CD14-positive monocyte (primary cell): ENCODE measurements around the gene NPPB. TPM values are rescaled to one million over a fixed set of nuclear protein-coding genes. Genes with fewer than 3 reads are reported as not detected.

Experiments
- DNase-seq, 3 donors: peaks; one replicate each; pipeline ENCODE4 v3.0.0-alpha.2; 2011 to 2022
- H2AFZ ChIP-seq: 2 replicates; pipeline ENCODE4 v1.6.0; 2012; ENCODE audit warnings: mild to moderate bottlenecking, low read depth, low read length, inconsistent platforms; ENCODE audit not compliant: insufficient read depth, poor library complexity, severe bottlenecking
- H3K27ac ChIP-seq, 2 donors: 1 replicate in 1 of 2; 2 replicates in 1 of 2; pipeline ENCODE4 v1.5.1; 2012 to 2013; ENCODE audit warnings: low read length in 2 of 2, control low read depth in 1 of 2, inconsistent platforms in 1 of 2, low read depth in 1 of 2, mild to moderate bottlenecking in 1 of 2
- H3K27me3 ChIP-seq, 2 donors: one replicate each; pipeline versions ENCODE4 v1.6.0 to v1.6.1; 2011 to 2013; ENCODE audit warnings: low read length in 2 of 2; ENCODE audit not compliant: control insufficient read depth in 2 of 2, insufficient read depth in 2 of 2
- H3K36me3 ChIP-seq, 2 donors: replicated peaks in 1 of 2; 1 replicate in 1 of 2; 2 replicates in 1 of 2; pipeline versions ENCODE4 v1.5.1 to v1.6.1; 2012 to 2013; ENCODE audit warnings: low read length in 2 of 2, control low read depth in 1 of 2, inconsistent platforms in 1 of 2, mild to moderate bottlenecking in 1 of 2; ENCODE audit not compliant: insufficient read depth in 2 of 2, control insufficient read depth in 1 of 2
- H3K4me1 ChIP-seq, 2 donors: 1 replicate in 1 of 2; 2 replicates in 1 of 2; pipeline versions ENCODE4 v1.5.1 to v1.6.1; 2012 to 2013; ENCODE audit warnings: low read length in 2 of 2, control low read depth in 1 of 2, inconsistent platforms in 1 of 2, mild to moderate bottlenecking in 1 of 2, moderate library complexity in 1 of 2; ENCODE audit not compliant: insufficient read depth in 2 of 2, control insufficient read depth in 1 of 2
- H3K4me2 ChIP-seq: replicated peaks from 2 replicates; pipeline ENCODE3; 2012; ENCODE audit warnings: low read length, moderate library complexity, mild to moderate bottlenecking; ENCODE audit not compliant: poor library complexity, severe bottlenecking; ENCODE audit errors: extremely low read depth
- H3K4me3 ChIP-seq, 3 experiments: fragments of 200-600 bp in 1 of 3; sonication (generic) in 1 of 3; replicated peaks in 1 of 3; 1 replicate in 2 of 3; 2 replicates in 1 of 3; pipeline ENCODE4 v1.5.1; 2011 to 2013; ENCODE audit warnings: low read length in 3 of 3, mild to moderate bottlenecking in 3 of 3, control low read depth in 2 of 3, low read depth in 2 of 3, inconsistent platforms in 1 of 3, moderate library complexity in 1 of 3
- H3K79me2 ChIP-seq: 2 replicates; pipeline ENCODE4 v1.6.0; 2012; ENCODE audit warnings: mild to moderate bottlenecking, control low read depth, inconsistent platforms, low read length, moderate library complexity; ENCODE audit not compliant: insufficient read depth
- H3K9ac ChIP-seq: 2 replicates; pipeline ENCODE4 v1.6.0; 2017; ENCODE audit warnings: low read length, mild to moderate bottlenecking; ENCODE audit not compliant: insufficient read depth, poor library complexity, severe bottlenecking
- H3K9me3 ChIP-seq, 2 donors: replicated peaks in 1 of 2; 1 replicate in 1 of 2; 2 replicates in 1 of 2; pipeline versions ENCODE4 v1.5.1 to v1.6.1; 2012 to 2013; ENCODE audit warnings: low read length in 2 of 2, control low read depth in 1 of 2; ENCODE audit not compliant: control insufficient read depth in 1 of 2, insufficient read depth in 1 of 2
- H4K20me1 ChIP-seq: 2 replicates; pipeline ENCODE4 v1.6.0; 2012; ENCODE audit warnings: mild to moderate bottlenecking, low read length, control low read depth, moderate library complexity; ENCODE audit not compliant: insufficient read depth
- H3K27ac Mint-ChIP-seq, 7 donors: one replicate each; pipeline ENCODE4 v1.8.0; 2020; ENCODE audit warnings: mild to moderate bottlenecking in 7 of 7, mixed read lengths in 7 of 7, moderate library complexity in 6 of 7, inconsistent platforms in 2 of 7
- H3K27me3 Mint-ChIP-seq, 3 donors: one replicate each; pipeline ENCODE4 v1.8.0; 2021 to 2022; ENCODE audit warnings: low read depth in 3 of 3, mild to moderate bottlenecking in 3 of 3, mixed read lengths in 3 of 3, moderate library complexity in 3 of 3, inconsistent platforms in 1 of 3
- H3K36me3 Mint-ChIP-seq, 2 donors: one replicate each; pipeline ENCODE4 v1.8.0; 2020; ENCODE audit warnings: mixed read lengths in 2 of 2, inconsistent platforms in 1 of 2, mild to moderate bottlenecking in 1 of 2
- H3K4me1 Mint-ChIP-seq: one replicate; pipeline ENCODE4 v1.8.0; 2020; ENCODE audit warnings: mild to moderate bottlenecking, mixed read lengths
- H3K4me3 Mint-ChIP-seq, 2 donors: one replicate each; pipeline ENCODE4 v1.8.0; 2020; ENCODE audit warnings: mild to moderate bottlenecking in 2 of 2, mixed read lengths in 2 of 2, moderate library complexity in 1 of 2
- H3K9me3 Mint-ChIP-seq, 7 donors: one replicate each; pipeline ENCODE4 v1.8.0; 2020 to 2022; ENCODE audit warnings: mixed read lengths in 7 of 7, mild to moderate bottlenecking in 6 of 7, moderate library complexity in 6 of 7, inconsistent platforms in 2 of 7
- CTCF ChIP-seq: fragments of 200-600 bp; IDR thresholded peaks from one replicate; pipeline ENCODE4 v1.8.0; 2022; ENCODE audit warnings: antibody characterized with exemption, mild to moderate bottlenecking
- WGBS: methylation state at CpG from one replicate; pipeline ENCODE4 v1.1.5; 2013; ENCODE audit warnings: missing lambda C conversion rate; ENCODE audit not compliant: insufficient coverage; 5-methylcytosine and 5-hydroxymethylcytosine counted together
- intact Hi-C, 2 donors: fragments of 100-400 bp; cut with micrococcal nuclease; formaldehyde crosslinking; loops; one replicate each; pipeline versions ENCODE4 v1.15.0 to v1.15.1; 2023
- polyA plus RNA-seq, 3 donors: library from polyadenylated mRNA; depleted of rRNA in 1 of 3; unstranded in 2 of 3; stranded (reverse) in 1 of 3; fragments of 300-500 nt in 2 of 3; fragments of >200 nt in 1 of 3; fragmentation: Illumina TruSeq in 2 of 3; gene quantifications; 1 replicate in 2 of 3; 2 replicates in 1 of 3; pipeline ENCODE4 v1.2.3, GENCODE V29; 2012 to 2021

NPPB gene
- polyA plus RNA-seq, 3 donors: not detected

- no peaks in the 10 kb centered on the region for H3K36me3 ChIP-seq
- peaks cover 0 to 7% of the 10 kb centered on the region in 2 donors for H3K9me3 ChIP-seq
- H3K4me3 ChIP-seq: no peak overlapping the region
- no peak for TF ChIP-seq CTCF
- Mint-ChIP-seq H3K4me1 (no peaks in the 10 kb centered on the region), H3K9me3 (peaks cover 0 to 13% (median 0%) of the 10 kb centered on the region in 7 donors), H3K36me3 (no peaks in the 10 kb centered on the region), H3K27ac (no peak overlapping the region), H3K27me3 (peaks cover 47 to 56% (median 48%) of the 10 kb centered on the region in 3 donors), H3K4me3 (peak overlapping the region in 1 of 2 donors; percentile 66)
- H3K4me1 ChIP-seq: no peaks in the 10 kb centered on the region
- H3K27ac ChIP-seq: no peak overlapping the region
- no peak overlapping the region for H3K4me2 ChIP-seq
- no peak overlapping the region for H3K9ac ChIP-seq
- no peaks in the 10 kb centered on the region for H4K20me1 ChIP-seq
- DNase-seq: peak in 1 of 3 donors; percentile 12
- H3K27me3 ChIP-seq: peaks cover 31 to 47% of the 10 kb centered on the region in 2 donors
- H3K79me2 ChIP-seq: no peaks in the 10 kb centered on the region
- 62% methylated on average over 4 of the region's 10 CpGs for WGBS
- intact Hi-C loops: no loop called here
- no peak overlapping the region for H2AFZ ChIP-seq
Measured at GRCh38 chr1:11857164-11857851, 1.4 kb downstream of the NPPB start.

DNA sequence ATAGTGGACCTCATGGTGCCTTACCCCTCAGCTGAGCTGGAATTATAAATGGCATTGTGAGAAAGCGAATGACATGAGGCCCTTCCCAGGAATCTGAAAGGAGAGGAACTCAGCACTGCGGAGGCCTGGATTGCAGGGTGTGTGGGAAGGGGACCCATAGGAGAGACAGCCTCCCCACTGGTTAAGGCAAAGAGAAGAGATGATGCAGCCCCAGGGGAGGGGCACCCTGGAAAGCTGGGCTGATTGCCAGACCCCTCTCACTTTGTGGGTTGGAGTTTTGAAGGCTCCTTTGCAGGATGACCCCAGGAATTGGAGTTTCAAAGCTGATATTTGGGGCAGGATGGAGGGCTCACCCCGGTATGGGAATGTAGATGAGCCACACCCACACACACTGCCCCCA is 2.0 kb downstream of the NPPB start:
- WGBS: 100% methylated on average over 2 of the region's 3 CpGs
- H3K79me2 ChIP-seq: no peaks in the 10 kb centered on the region
- no peak overlapping the region for H3K27ac Mint-ChIP-seq

More for the DNA sequence above, 2.0 kb downstream of the NPPB start:
- Histone ChIP-seq H3K9me3 (peaks cover 0 to 7% of the 10 kb centered on the region in 2 donors), H3K36me3 (no peaks in the 10 kb centered on the region), H4K20me1 (no peaks in the 10 kb centered on the region), H3K4me1 (peaks cover 3% of the 10 kb centered on the region in 2 donors), H2AFZ (no peak overlapping the region), H3K27ac (no peak overlapping the region), H3K4me3 (no peak overlapping the region), H3K27me3 (peaks cover 28 to 47% of the 10 kb centered on the region in 2 donors), H3K4me2 (no peak overlapping the region), H3K9ac (no peak overlapping the region)
- intact Hi-C loops: no loop called here
- peaks cover 2% of the 10 kb centered on the region for H3K4me1 Mint-ChIP-seq
- no peaks in the 10 kb centered on the region for H3K36me3 Mint-ChIP-seq
- TF ChIP-seq CTCF: no peak
- peaks cover 44 to 55% (median 48%) of the 10 kb centered on the region in 3 donors for H3K27me3 Mint-ChIP-seq
- H3K4me3 Mint-ChIP-seq: peak overlapping the region in 1 of 2 donors; percentile 66
- no peak for DNase-seq
- H3K9me3 Mint-ChIP-seq: peaks cover 0 to 12% (median 0%) of the 10 kb centered on the region in 7 donors
